ENCODE results near the gene DIDO1.
"Not testable (repeated sequence)": the region's sequence is repeated elsewhere in the genome, so short reads cannot be mapped to it uniquely, and the experiment has no call there.

Gene DIDO1

GRCh38 chr20:62878244-62879038, 47.9 kb downstream of the DIDO1 start:
- no peak for DNase-seq (ENCODE audit: low spot score)

- DNase-seq (ENCODE audit: low spot score), result no peak
Observed at GRCh38 chr20:62876902-62877816, 49.1 kb downstream of the DIDO1 start.

DNA sequence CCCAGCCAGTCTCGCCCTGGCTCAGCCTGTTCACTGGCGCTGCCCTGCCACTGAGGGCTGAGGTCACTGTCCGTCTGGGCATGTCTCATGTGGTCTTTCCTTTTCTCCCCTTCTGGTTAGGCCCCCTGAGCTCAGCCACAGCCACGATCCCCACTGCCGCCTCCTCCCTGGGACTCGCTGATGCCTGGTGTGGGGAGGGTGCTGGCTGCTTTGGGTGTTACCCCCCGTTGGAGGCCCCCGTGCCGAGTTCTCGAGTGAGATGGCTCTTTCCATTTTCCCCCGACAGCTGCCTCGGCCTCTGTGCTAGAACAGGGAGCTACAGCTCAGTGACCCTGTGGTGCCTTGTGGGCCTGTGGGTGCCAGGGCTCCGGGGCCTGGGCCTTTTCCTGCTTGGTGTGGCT, 49.8 kb downstream of the DIDO1 start:
- DNase-seq (ENCODE audit: low spot score), result no peak

DNA sequence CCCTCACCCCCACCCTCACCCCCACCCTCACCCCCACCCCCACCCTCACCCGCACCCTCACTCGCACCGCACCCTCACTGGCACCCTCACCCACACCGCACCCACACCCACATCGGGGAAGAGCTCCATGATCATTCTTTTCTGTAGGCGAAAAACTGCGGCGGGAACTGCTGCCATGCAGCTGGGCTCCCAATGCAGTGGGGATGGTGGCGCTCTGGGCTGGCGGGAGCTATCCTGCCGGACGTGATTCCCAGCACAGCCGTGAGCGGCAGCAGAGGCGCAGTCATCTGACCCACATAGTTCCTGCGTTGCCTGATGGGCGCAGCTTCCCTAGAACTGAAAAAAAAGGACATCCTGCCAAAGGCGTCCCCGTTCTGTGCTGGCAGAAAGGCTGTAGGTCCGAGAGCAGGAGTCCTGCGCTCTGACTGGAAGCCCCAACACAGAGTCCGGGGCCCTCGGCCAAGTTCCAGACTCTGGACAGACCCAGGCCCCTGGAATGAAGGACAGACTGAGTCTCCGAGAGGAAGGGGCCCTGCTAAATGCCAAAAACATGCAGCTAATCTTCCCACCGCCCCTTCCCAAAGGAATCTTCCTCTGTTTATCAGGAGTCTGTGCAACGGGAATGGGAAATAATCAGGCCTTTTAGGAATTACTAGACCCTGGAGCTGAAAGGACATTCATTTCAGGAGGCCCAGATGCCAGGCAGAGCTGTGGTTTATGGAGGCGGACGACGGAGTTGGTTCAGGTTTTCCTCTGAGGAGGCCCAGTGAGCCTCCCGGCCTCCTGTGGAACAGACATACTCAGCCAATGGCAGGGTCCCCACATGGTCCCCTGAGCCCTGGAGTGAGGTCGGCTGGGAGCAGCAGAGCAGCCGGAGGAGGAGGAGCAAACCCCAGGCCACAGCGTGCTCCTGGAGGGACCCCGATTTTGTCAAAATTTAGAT, 50.6 kb downstream of the DIDO1 start:
- peak; percentile 90 for DNase-seq (ENCODE audit: low spot score)

DNA sequence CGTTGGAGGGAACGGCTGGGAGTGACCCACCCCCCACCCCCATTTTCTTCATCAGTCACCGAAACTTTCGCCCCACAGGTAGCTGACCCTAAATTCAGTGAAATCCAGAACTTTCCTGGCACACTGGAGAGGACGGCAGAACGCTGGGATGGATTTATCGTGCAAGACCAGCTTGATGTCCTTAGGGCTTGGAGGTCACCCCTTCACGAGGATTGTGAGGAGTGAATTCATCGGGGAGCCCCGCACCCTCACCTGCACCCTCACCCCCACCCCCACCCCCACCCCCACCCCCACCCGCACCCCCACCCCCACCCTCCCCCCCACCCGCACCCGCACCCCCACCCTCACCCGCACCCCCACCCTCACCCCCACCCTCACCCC, 51.4 kb downstream of the DIDO1 start:
- no peak for DNase-seq (ENCODE audit: low spot score)

DNA sequence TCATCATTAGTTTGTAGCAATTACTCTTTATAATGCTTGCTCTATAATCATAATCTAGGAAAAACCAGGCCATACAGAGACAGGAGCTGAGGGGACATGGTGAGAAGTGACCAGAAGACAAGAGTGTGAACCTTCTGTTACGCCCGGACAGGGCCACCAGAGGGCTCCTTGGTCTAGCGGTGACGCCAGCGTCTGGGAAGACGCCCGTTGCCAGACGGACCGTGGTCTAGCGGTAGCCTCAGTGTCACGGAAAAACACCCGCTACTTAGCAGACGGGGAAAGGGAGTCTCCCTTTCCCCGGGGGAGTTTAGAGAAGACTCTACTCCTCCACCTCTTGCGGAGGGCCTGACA, 52.6 kb downstream of the DIDO1 start:
- peak; percentile 87 for DNase-seq (ENCODE audit: low spot score)

- no peak for DNase-seq (ENCODE audit: low spot score)
Observed at GRCh38 chr20:62873280-62873679, 53.0 kb downstream of the DIDO1 start.

- no peak for DNase-seq (ENCODE audit: low spot score)
Observed at GRCh38 chr20:62872862-62873261, 53.4 kb downstream of the DIDO1 start.

DNA sequence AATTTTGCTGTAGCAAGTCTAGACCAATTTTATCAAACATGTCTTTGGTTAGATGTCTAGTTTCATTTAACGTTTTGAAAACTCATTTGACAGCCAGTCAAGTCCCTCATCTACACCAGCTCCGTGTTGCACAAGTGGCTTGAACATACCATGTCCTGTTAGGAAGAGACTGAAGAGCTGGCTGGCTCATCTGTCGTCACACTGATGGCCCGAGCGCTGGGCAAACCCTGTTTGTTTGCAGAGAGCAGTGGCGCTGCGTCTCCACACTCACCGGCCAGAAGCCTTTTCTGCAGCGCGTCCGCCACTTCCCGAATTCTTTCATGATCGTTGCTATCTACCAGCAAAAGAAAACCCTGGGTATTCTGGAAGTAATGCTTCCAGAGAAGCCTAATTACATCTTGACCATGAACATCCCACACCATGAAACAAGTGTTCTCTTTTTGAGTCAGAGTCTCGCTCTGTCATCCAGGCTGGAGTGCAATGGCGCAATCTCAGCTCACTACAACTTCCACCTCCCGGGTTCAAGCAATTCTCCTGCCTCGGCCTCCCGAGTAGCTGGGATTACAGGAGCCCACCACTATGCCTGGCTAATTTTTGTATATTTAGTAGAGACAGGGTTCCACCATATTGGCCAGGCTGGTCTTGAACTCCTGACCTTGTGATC, 54.0 kb downstream of the DIDO1 start:
- DNase-seq (ENCODE audit: low spot score), result no peak

- DNase-seq (ENCODE audit: low spot score), result no peak
Observed at GRCh38 chr20:62864207-62864606, 62.1 kb downstream of the DIDO1 start.

- DNase-seq (ENCODE audit: low spot score), result peak; percentile 63
Observed at GRCh38 chr20:62861726-62862336, 64.5 kb downstream of the DIDO1 start, which contains the start of gene TCFL5. TSS of gene TCFL5 (minus strand) at chr20:62861822. CDS start at chr20:62861670, 152 bp downstream.

DNA sequence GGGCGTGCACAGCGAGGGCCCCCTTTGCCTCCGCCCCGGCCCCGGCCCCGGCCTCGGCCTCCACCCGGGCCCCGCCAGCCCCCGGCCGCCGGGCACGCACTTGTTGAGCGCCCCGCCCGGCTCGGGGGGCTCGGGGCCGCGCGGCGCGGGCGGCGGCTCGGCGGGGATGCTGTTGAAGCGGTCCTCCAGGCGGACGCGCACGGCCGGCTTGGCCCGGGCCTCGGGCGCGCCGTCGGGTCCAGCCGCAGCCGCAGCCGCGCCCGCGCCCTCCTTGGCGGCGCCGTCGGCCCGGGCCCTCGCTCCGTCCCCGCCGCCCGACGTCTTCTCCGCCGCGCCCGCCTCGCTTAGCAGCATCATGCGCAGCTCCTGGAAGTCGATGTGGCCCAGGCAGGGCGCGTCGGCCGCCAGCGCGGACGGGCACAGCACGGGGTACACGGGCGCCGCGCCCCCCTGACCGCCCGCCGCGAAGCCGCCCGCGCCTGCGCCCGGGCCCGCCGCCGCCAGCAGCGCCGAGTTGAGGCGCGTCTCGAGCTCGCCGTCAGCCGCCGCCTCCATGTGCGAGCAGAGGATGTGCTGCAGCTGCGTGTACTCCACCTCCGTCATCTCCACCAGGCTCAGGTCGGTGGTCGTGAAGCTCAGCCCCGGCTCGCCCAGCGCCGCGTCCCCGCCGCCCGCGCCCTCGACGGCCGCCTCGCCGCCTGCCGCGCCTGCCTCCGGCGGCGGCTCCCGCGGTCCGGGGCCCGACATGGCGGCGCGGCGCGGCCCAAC, 65.2 kb downstream of the DIDO1 start:
- DNase-seq (ENCODE audit: low spot score), result no peak

DNA sequence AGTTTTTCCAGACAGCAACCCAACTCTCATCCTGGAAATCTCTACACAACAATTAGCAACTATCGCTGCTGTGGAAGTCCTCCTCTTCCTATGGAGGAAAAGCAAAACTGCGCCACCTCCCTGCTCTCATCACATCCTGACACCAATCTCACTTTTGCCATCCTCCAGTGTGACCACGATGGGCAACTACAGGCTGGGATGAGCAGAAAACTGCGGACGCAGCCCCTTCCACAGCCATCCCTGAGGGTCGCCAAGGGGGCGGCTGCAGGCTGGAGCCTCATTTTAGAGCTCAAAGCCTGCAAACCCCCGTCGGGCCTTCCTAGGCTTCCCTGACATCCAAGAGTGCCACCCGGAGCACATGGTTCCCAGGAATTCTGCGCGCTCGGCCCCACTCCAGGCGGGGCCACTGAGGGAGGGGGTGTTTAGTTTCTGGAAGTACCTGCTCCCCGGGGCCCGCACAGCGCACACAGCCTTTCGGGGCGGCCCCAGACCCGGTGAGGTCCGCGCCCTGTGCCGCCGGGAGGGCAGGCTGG, 65.8 kb downstream of the DIDO1 start:
- DNase-seq (ENCODE audit: low spot score), result no peak

DNA sequence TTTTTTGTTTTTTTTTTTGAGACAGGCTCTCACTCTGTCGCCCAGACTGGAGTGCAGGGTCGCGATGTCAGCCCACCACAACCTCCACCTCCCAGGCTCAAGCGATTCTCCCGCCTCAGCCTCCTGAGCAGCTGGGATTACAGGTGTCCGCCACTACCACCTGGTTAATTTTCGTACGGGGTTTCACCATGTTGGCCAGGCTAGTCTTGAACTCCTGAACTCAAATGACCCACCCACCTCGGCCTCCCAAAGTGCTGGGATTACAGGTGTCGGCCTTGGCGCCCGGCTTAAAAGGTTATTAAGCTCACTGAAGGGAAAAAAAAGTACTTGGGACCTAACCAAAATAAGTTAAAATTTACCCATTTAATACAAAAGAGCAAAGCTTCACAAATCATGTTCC, 66.6 kb downstream of the DIDO1 start:
- no peak for DNase-seq (ENCODE audit: low spot score)

GRCh38 chr20:62858058-62858830, 68.1 kb downstream of the DIDO1 start:
- no peak for DNase-seq (ENCODE audit: low spot score)

- DNase-seq (ENCODE audit: low spot score), result no peak
Observed at GRCh38 chr20:62856931-62857619, 69.2 kb downstream of the DIDO1 start.

DNA sequence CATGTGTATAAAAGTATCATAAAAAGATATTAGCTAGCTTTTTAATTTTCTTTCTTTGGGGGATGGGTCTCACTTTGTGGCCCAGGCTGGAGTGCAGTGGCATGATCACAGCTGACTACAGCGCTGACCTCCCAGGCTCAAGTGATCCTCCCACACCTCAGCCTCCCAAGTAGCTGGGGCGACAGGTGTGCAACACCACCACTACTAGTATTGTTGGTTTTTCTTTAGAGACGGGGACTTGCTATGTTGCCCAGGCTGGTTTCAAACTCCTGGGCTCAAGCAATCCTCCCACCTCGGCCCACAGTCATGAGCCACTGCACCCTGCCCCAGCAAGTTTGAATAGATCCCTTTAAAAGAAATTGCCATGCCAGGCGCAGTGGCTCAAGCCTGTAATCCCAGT, 71.2 kb downstream of the DIDO1 start:
- DNase-seq (ENCODE audit: low spot score), result no peak

DNA sequence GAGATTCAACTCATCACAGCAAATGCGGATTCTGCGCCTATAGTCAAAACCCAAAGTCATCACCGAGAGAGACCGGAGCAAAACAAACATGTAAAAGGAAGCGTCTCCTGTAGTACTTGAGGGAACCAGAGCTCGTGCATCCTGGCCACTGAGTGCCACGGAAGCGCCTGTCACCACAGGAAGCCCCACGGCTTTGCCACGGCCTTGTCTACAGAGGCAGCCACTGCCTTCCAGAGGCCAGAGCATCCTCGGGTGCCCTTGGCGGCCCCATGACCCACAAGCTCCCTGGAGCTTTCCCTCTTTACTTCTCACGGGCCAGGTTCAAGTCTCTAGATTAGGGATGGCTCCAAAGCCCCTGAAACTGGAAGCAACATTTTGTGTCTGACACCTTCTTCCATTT, 72.2 kb downstream of the DIDO1 start:
- no peak for DNase-seq (ENCODE audit: low spot score)

DNA sequence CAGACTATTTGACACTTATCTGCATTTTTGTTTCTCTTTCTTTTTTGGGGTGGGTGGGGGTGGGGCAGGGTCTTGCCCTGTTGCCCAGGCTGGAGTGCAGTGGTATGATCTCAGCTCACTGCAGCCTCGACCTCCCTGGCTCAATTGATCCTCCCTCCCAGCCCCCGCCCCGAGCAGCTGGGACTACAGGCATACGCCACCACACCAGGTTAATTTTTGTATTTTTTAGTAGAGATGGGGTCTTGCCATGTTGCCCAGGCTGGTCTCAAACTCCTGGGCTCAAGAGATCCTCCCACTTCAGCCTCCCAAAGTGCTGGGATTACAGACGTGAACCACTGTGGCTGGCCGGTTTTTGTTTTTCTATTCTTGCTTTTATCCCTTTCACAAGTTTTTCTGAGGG, 73.0 kb downstream of the DIDO1 start:
- not testable (repeated sequence) for DNase-seq (ENCODE audit: low spot score)

Measured in cerebellar cortex (tissue), 1 donor.